GM18499 (cell line): Measurements from ENCODE around the gene AP4E1.
"Not testable (repeated sequence)": the region's sequence is repeated elsewhere in the genome, so short reads cannot be mapped to it uniquely, and the experiment has no call there.

ENCODE experiments used
- ATAC-seq: cut with Tn5 transposase; IDR thresholded peaks from one replicate; pipeline ENCODE4 v1.9.1; 2021; ENCODE audit warnings: moderate number of reproducible peaks; ENCODE audit not compliant: insufficient read depth, unreplicated experiment

The AP4E1 gene

DNA sequence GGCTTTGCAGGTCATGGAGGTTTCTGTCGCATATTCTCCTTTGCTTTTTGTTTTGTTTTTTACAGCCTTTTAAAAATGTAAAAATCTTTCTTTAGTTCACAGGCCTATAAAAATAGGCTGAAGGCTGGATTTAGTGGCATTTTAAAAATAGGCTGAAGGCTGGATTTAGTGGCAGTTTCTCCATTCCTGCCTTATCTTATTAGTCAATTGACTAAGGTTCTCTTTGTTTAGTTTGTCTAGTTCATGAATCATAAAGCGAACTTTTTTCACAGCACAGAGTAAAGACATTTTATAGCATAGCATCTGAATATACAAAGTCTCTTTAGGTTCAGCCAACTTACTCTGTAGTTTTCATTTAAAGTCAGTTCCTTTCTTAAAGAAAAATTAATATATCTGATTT is 31.4 kb downstream of the AP4E1 start:
- ATAC-seq = no peak

DNA sequence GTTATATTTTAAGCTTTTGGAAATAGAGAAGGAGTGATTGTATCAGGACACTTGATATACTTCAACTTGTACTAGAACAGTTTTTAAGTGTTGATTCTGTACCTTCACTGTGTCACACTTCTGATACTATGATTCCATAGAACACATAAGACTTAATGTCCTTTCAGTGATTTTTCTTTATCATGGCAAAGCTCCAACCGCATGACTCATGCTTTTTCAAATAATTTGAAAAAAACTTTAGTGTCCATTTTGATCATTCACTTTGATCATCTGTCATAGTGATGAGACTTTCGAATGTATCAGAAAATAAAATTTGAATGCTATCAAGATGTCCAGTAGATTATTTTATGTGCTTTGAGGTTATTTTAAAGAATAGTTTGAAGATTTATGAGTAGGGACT is 32.0 kb downstream of the AP4E1 start:
- ATAC-seq = no peak

DNA sequence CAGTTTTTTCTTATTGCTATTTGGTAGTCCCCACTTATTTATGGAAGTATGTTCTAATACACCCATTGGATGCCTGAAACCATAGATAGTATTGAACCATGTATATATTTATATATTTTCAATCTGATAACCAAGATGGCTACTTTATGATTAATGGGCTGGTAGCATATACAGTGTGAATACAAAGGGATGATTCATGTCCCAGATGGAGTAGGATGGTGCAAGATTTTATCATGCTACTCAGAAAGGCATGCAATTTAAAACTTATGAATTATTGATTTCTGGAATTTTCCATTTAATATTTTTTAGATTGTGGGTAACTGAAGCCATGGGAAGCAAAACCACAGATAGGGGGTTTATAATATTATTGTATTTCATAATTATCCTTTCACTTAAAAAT is 35.2 kb downstream of the AP4E1 start:
- no peak for ATAC-seq

DNA sequence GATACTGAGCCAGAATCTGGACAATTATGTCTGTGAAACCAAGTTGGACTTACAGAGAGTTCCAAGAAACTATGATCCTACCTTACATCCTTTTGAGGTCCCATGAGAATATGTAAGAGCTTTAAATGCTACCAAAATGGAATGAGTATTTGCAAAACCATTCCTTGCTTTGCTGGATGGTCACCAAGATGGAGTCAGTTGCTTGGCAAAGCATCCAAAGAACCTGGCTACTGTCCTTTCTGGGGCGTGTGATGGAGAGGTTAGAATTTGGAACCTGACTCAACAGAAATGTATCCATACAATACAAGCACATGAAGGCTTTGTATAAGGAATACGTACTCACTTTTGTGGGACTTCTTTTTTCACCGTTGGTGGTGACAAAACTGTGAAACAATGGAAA is 36.2 kb downstream of the AP4E1 start:
- no peak for ATAC-seq

DNA sequence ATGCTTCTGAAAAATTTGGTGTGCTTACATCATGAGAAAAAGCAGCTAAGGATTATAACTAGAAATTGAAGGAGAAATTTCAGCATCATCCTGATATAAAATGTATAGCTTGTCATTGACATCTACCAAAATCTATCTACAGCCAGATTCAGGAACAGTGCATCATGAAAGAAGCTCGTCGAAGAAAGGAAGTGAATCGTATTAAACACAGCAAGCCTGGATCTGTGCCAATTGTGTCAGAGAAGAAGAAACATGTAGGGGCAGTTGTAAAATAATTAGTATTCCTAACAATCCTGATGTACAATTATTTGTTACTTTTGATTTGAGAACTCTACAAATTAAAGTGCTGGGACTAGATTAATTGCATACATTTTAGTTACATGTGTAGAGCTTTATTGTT is 37.2 kb downstream of the AP4E1 start:
- no peak for ATAC-seq

DNA sequence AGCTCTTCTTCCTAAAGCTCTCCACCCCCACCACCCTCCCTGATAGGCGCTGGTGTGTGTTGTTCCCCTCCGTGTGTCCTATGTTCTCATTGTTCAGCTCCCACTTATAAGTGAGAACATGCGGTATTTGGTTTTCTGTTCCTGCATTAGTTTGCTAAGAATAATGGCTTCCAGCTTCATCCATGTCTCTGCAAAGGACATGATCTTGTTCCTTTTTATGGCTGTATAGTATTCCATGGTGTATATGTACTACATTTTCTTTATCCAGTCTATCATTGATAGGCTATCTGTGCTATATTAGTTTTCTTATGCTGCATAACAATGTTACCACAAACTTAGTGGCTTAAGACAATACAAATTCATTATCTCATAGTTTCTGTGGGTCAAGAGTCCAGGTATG is 42.3 kb downstream of the AP4E1 start:
- ATAC-seq = not testable (repeated sequence)

DNA sequence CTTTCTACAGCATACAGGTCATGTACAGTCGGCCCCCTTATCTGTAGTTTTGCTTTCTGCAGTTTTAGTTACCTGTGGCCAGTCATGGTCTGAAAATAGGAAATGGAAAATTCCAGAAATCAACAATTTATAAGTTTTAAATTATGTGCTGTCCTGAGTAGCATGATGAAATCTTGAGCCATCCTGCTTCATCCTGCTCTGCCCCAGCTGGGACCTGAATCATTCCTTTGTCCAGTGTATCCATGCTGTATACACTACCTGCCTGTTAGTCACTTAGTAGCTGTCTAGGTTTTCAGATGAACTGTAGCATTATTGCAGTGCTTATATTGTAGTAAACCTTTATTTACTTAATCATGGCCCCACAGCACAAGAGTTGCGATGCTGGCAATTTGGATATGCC is 44.8 kb downstream of the AP4E1 start:
- no peak for ATAC-seq

DNA sequence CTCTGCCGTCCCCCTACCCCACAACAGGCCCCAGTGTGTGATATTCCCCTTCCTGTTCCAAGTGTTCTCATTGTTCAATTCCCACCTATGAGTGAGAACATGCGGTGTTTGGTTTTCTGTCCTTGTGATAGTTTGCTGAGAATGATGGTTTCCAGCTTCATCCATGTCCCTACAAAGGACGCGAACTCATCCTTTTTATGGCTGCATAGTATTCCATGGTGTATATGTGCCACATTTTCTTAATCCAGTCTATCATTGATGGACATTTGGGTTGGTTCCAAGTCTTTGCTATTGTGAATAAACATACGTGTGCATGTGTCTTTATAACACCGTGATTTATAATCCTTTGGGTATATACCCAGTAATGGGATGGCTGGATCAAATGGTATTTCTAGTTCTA is 46.4 kb downstream of the AP4E1 start:
- not testable (repeated sequence) for ATAC-seq

DNA sequence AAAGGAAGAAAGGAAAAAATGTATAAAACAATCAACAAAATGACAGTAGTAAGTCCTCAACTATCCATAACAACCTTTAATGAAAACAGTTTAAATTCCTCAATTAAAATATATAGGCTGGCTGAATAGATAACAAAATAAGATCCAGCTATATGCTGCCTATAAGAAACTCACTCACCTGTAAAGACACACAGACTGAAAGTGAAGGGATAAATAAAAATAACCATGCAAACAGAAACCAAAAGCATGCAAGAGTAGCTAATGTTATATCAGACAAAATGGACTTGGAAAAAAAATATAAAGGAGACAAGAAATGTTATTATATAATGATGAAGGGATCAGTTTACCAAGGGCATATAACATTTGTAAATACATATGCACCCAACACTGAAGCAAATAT is 51.2 kb downstream of the AP4E1 start:
- no peak for ATAC-seq

DNA sequence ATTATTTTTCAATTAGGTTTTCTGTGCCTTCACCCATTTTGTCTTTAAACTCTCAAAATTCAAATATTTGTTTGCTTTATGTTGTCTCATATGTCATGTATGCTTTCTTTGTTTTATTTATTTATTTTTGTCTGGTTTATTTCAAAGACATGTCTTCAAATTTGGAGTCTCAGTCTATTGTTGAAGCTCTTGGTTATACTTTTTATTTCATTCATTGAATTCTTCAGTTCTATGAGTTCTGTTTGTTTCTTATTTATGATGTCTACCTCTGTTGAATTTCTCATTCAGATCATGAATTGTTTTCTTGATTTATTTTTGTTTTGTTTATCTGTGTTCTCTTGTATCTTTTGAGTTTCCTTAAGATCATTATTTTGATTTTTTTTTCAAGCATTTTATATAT is 55.6 kb downstream of the AP4E1 start:
- ATAC-seq = no peak

DNA sequence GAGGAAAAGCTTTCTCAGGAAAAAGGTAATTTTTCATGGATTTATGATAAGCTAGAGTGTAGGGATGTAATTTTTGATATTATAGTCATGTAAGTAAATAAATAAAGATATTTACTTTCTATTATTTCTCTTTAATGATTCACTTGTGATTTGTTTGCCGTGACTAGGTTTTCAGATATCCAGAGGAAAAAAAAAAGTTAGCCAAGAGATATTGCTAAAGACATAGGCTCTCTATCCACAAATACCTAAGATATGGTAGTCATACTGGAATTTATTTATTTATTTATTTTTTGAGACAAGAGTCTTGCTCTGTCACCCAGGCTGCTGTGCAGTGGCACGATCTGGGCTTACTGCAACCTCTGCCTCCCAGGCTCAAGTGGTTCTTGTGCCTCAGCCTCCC is 59.9 kb downstream of the AP4E1 start:
- ATAC-seq = no peak

DNA sequence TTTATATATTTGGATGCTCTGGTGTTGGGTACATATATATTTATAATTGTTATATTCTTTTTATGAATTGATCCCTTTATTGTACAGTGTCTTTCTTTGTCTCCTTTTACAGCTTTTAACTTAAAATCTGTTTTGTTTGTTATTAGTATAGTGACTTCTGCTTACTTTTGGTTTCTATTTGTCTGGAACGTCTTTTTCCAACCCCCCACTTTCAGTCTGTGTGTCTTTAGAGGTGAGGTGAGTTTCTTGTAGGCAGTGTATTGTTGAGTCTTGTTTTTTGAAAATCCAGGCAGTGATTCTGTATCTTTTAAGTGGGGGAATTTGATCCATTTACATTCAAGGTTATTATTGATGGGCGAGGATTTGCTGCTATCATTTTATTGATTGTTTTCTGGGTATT is 62.0 kb downstream of the AP4E1 start:
- peak; percentile 57 for ATAC-seq

DNA sequence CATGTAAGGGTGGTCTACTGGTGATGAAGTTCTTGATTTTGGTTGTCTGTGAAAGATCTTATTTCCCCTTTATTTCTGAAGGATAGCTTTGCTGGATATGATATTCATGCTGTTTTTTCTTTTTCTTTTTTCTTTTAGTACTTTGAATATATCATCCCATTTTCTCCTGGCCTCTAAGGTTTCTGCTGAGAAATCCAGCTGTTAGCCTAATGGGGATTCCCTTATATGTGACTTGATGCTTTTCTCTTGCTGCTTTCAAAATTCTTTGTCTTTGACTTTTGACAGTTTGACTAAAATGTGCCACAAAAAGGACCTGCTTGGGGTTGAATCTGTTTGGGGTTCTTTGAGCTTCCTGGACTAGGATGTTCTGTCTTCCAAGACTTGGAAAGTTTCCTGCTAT is 62.6 kb downstream of the AP4E1 start:
- no peak for ATAC-seq

DNA sequence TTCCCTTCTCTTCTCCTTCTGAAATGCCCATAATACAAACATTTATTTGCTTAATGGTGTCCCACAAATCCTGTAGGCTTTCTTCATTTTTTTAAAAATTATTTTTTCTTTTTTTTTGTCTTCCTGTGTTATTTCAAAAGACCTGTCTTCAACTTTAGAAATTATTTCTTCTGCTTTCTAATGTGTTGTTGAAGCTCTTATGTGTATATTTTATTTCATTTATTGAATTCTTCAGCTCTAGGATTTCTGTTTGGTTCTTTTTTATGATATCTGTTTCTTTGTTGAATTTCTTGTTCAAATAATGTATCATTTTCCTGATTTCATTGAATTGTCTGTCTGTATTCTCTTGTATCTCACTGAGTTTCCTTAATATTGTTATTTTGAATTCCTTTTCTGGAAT is 63.1 kb downstream of the AP4E1 start:
- ATAC-seq = no peak

DNA sequence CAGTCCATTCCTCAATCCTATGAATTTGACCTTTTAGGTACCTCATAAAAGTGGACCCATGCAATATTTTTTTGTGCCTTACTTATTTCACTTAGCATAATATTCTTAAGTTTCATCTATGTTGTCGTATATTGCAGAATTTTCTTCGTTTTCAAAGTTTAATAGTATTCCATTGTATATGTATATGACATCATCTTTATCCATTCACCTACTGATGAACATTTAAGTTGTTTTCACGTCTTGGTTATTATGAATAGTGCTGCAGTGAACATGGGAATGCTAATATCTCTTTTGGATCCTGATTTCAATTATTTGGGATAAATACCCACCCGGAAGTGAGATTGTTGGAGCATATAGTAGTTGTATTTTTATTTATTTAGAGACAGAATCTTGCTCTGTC is 65.1 kb downstream of the AP4E1 start:
- no peak for ATAC-seq

DNA sequence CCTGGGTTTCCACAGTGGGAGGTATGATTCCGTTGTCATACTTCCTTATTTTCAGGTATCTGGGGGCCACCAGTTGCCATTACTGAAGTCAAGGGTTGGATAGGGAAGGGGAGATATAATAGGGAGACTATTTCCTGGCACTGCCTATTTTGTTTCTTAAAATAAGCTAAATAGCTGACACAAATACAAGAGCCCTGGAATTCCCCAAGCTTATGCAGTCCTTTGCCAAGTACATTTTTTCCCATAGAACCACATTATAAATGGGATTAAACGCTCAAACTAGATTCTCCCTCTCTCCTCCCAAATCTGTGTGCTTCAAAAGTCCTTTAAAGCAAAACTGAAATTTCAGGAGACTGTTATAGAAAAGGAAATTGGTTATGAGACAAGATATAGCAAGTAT is 68.7 kb downstream of the AP4E1 start:
- no peak for ATAC-seq

DNA sequence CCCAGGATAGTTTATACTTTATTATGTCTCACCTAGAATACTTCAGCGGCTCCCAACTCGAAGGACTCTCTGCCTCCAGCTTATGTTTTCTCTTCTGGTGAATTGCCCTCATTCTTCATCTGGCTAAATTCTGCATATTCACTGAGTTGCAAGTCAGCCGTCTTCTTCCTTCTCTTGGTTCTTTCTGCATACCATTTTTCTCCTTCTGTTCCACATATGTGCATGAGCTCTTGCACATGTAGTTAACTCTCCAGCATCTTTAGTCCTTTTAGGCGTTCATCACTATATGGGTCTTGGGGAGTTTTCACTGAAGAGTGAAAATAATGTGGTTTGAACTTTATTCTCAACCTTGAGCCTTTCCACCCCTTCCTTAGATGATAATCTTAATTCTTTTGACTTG is 70.1 kb downstream of the AP4E1 start:
- ATAC-seq = no peak

DNA sequence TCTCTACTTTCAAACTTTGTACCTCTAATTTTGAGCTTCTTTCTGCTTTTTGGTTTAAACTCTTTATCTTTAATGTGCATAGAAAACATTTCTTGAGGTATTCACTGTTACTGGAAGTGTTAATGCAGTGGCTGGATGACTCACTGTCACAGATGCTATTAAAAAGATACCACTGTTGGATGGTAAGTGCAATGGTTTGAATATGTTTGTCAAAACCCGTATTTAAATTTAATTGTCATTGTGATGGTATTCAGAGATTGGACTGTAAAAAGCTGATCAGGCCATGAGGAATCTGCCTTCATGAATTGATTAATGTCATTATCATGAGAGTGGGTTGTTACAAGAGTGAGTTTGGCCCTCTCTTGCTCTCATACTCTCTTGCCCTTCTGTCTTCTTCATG is 70.6 kb downstream of the AP4E1 start:
- no peak for ATAC-seq

DNA sequence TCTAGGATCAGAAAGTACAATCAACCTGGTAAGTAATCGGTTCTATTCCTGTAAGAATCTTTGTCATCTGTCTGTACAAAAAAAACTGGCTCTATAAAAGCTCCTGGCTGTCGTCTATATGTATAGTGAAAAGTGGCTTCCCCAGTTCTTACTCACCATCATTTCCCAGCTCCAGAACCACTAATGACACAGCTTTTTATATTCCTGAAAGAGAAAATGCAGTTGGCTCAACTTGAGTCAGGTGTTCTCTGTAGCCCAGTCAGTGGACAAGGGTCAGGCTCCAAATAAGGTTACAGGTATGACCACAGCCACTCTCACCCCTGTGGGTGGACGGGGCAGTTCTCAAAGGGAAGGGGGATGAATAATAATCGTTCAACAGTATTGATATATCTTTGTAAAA is 85.1 kb downstream of the AP4E1 start:
- ATAC-seq = no peak

DNA sequence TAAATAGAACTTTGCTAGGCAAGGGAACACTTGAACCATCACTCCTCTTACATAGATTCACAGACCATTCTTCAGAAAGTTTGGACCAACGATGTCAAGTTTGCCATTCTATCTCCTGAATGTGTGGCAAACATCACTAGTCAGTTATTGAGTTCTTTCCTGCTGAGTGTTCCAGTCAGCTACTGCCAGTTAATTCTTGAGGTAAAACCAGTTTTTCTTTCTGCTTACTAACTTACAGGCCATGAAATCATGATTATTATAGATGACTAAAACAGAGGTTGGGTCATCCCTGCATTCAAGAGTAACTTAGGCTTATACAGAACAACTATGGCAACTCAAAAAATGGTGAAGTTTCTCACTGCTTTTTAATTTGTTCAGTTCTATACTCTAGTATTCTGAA is 88.2 kb downstream of the AP4E1 start:
- no peak for ATAC-seq

DNA sequence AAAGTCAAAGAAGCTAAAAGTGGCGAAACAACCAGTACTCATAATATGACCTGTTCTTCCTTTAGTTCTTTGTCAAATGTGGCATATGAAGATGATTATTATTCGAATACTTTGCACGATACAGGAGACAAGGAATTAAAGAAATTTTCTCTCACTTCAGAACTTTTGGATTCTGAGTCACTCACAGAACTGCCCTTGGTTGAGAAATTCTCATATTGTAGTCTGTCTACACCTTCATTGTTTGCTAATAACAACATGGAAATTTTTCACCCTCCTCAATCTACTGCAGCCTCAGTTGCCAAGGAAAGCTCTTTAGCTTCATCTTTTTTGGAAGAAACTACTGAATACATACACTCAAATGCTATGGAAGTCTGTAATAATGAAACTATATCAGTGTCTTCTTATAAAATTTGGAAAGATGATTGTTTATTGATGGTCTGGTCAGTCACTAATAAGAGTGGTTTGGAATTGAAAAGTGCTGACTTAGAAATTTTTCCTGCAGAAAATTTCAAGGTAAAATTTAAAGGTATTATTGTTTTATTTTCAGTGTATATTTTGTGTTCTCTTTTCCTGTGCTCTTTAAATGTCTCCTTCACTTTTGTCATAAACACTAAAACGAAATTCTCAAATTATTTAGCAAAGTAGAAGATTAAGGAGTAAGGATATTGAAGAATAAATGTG is 89.0 kb downstream of the AP4E1 start:
- ATAC-seq = no peak

DNA sequence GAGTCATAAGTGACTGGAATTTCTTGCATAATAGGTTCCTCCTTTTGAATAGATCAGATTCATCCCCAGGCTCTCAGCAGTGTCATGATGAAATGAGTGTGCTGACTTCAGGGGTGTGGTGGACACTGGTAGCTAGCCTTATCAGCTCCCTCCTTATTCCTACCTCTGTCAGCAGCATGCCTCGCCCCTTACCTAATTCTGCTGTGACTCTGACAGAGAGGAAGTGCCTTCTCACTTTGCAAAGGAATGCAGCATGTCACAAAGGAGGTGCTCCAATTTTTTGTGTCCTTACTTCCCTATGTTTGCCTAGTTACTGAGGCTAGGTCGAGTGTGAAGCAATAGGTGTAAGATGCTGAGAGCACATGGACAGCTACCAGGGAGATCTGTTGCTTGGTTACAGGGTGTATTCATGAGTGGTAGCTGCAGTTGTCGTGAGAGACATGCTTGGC is 95.6 kb downstream of the AP4E1 start:
- no peak for ATAC-seq
